IMR-90 (cell line): ENCODE results near the gene ZNF19. TPM values are rescaled to one million over a fixed set of nuclear protein-coding genes. Genes with fewer than 3 reads are reported as not detected.

Experiments used
- ATAC-seq: fragments of 200-7000 bp; cut with Tn5 transposase; 2 replicates; pipeline ENCODE4 v1.9.1; 2020; ENCODE audit warnings: low read depth, mild to moderate bottlenecking, moderate library complexity
- BruUV-seq: library from RNA; stranded (reverse); fragments of 400-500 nt; replicated peaks from 2 replicates; lab custom pipeline; 2021; lab: Mats Ljungman, UMichigan
- CTCF ChIA-PET: fragments of 300-600 bp; formaldehyde crosslinking; extraction: SDS; loops from one replicate; lab custom pipeline; 2021; ENCODE audit warnings: antibody characterized with exemption; lab: Yijun Ruan, JAX
- POLR2A ChIA-PET: fragments of 300-600 bp; sonication (Branson Sonifier 250); formaldehyde crosslinking; loops from one replicate; lab custom pipeline; 2022; ENCODE audit warnings: antibody characterized with exemption; ENCODE audit not compliant: unreplicated experiment; lab: Charles Lee
- DNase-seq: peaks from one replicate; pipeline ENCODE4 v3.0.0; 2013
- H2AFZ ChIP-seq: replicated peaks from 2 replicates; pipeline ENCODE3; 2013; ENCODE audit warnings: low read length, mild to moderate bottlenecking; ENCODE audit not compliant: poor library complexity
- H2AK5ac ChIP-seq: 2 replicates; pipeline ENCODE4 v1.6.1; 2013; ENCODE audit warnings: low read depth, low read length, inconsistent platforms
- H2AK9ac ChIP-seq: replicated peaks from 2 replicates; pipeline ENCODE3; 2013; ENCODE audit warnings: mild to moderate bottlenecking, low read depth, low read length, moderate library complexity; ENCODE audit not compliant: poor library complexity
- H2BK120ac ChIP-seq: 2 replicates; pipeline ENCODE4 v1.6.1; 2013; ENCODE audit warnings: low read depth, low read length, inconsistent platforms
- H2BK15ac ChIP-seq: 3 replicates; pipeline ENCODE4 v1.6.1; 2013; ENCODE audit warnings: low read depth, low read length, inconsistent platforms
- H2BK20ac ChIP-seq: 2 replicates; pipeline ENCODE4 v1.6.1; 2013; ENCODE audit warnings: low read depth, mild to moderate bottlenecking, inconsistent platforms, low read length, moderate library complexity
- H2BK5ac ChIP-seq: 2 replicates; pipeline ENCODE4 v1.6.1; 2013; ENCODE audit warnings: mild to moderate bottlenecking, low read depth, low read length, inconsistent platforms; ENCODE audit not compliant: poor library complexity, severe bottlenecking
- H3K14ac ChIP-seq: replicated peaks from 2 replicates; pipeline ENCODE4 v1.6.1; 2013; ENCODE audit warnings: low read depth, low read length, inconsistent platforms
- H3K18ac ChIP-seq: 2 replicates; pipeline ENCODE4 v1.6.1; 2013; ENCODE audit warnings: low read depth, low read length, control low read depth
- H3K23ac ChIP-seq: 2 replicates; pipeline ENCODE4 v1.6.1; 2013; ENCODE audit warnings: low read depth, low read length, inconsistent platforms
- H3K27ac ChIP-seq: 2 replicates; pipeline ENCODE4 v1.5.1; 2013; ENCODE audit warnings: mild to moderate bottlenecking, control low read depth, low read length; ENCODE audit not compliant: insufficient read depth
- H3K27me3 ChIP-seq: 2 replicates; pipeline ENCODE4 v1.6.1; 2013; ENCODE audit warnings: low read length; ENCODE audit not compliant: control insufficient read depth, insufficient read depth
- H3K36me3 ChIP-seq: 2 replicates; pipeline ENCODE4 v1.6.1; 2013; ENCODE audit warnings: low read length, mixed read lengths; ENCODE audit not compliant: control insufficient read depth, insufficient read depth
- H3K4ac ChIP-seq: 2 replicates; pipeline ENCODE4 v1.6.1; 2013; ENCODE audit warnings: low read depth, low read length, inconsistent platforms
- H3K4me1 ChIP-seq: 2 replicates; pipeline ENCODE4 v1.6.1; 2013; ENCODE audit warnings: low read length, mixed read lengths; ENCODE audit not compliant: control insufficient read depth, insufficient read depth
- H3K4me2 ChIP-seq: 2 replicates; pipeline ENCODE4 v1.6.1; 2013; ENCODE audit warnings: low read depth, mild to moderate bottlenecking, control low read depth, low read length, moderate library complexity
- H3K4me3 ChIP-seq: 2 replicates; pipeline ENCODE4 v1.5.1; 2013; ENCODE audit warnings: low read depth, mild to moderate bottlenecking, control low read depth, low read length, moderate library complexity; ENCODE audit not compliant: insufficient read depth
- H3K56ac ChIP-seq: 2 replicates; pipeline ENCODE4 v1.6.1; 2013; ENCODE audit warnings: low read length, inconsistent platforms; ENCODE audit not compliant: insufficient read depth; ENCODE audit errors: extremely low read depth
- H3K79me1 ChIP-seq, 2 experiments: 2 replicates each; pipeline ENCODE4 v1.6.1; 2013; ENCODE audit warnings: low read length in 2 of 2, inconsistent platforms in 1 of 2, low read depth in 1 of 2
- H3K9ac ChIP-seq: 2 replicates; pipeline ENCODE4 v1.6.1; 2013; ENCODE audit warnings: low read depth, low read length, control low read depth
- H3K9me1 ChIP-seq: 2 replicates; pipeline ENCODE4 v1.6.1; 2013; ENCODE audit warnings: low read length, inconsistent platforms; ENCODE audit not compliant: insufficient read depth
- H3K9me3 ChIP-seq: 2 replicates; pipeline ENCODE4 v1.6.1; 2013; ENCODE audit warnings: low read length; ENCODE audit not compliant: control insufficient read depth, insufficient read depth
- H4K20me1 ChIP-seq: 2 replicates; pipeline ENCODE4 v1.6.1; 2013; ENCODE audit warnings: low read length, inconsistent platforms; ENCODE audit not compliant: insufficient read depth
- H4K5ac ChIP-seq: 2 replicates; pipeline ENCODE4 v1.6.1; 2013; ENCODE audit warnings: mild to moderate bottlenecking, low read depth, low read length, control low read depth
- H4K8ac ChIP-seq, 2 experiments: 2 replicates each; pipeline ENCODE4 v1.6.1; 2013; ENCODE audit warnings: low read depth in 2 of 2, low read length in 2 of 2, control low read depth in 1 of 2, inconsistent platforms in 1 of 2
- H4K91ac ChIP-seq: 2 replicates; pipeline ENCODE4 v1.6.1; 2013; ENCODE audit warnings: low read depth, low read length, inconsistent platforms; ENCODE audit not compliant: insufficient read depth
- CEBPB ChIP-seq: IDR thresholded peaks from 2 replicates; pipeline ENCODE4 v1.6.1; 2012; ENCODE audit warnings: low read depth, low read length, improper control_type of control experiment
- RAD21 ChIP-seq: IDR thresholded peaks from 2 replicates; pipeline ENCODE4 v1.6.1; 2012; ENCODE audit warnings: low read length, improper control_type of control experiment
- WGBS, 2 experiments: methylation state at CpG; one replicate each; pipeline versions ENCODE4 v1.1.5 to v1.1.7; 2013; ENCODE audit warnings: missing lambda C conversion rate in 2 of 2; ENCODE audit not compliant: insufficient read length in 1 of 2; ENCODE audit errors: extremely low coverage in 2 of 2; 5-methylcytosine and 5-hydroxymethylcytosine counted together
- dilution Hi-C: fragments of 300-500 bp; cut with HindIII; formaldehyde crosslinking; loops from one replicate; pipeline ENCODE4 v1.14.3; 2018; ENCODE audit warnings: low sequenced_read_pairs; ENCODE audit not compliant: unreplicated experiment
- in situ Hi-C: fragments of 300-500 bp; cut with MboI; formaldehyde crosslinking; loops from 3 replicates; pipeline ENCODE4 v1.14.3; 2019; ENCODE audit warnings: low sequenced_read_pairs, inconsistent platforms, mixed read lengths
- intact Hi-C: fragments of 100-400 bp; cut with micrococcal nuclease; formaldehyde crosslinking; loops from 2 replicates; pipeline ENCODE4 v1.10.0; 2022
- polyA plus RNA-seq, 3 experiments: library from polyadenylated mRNA; depleted of rRNA; stranded (reverse); fragments of >200 nt; gene quantifications; 2 replicates each; pipeline ENCODE4 v1.2.3, GENCODE V29; 2012; ENCODE audit warnings: low replicate concordance in 1 of 3
- total RNA-seq: library from RNA; depleted of rRNA; stranded (reverse); fragments of >200 nt; gene quantifications from 2 replicates; pipeline ENCODE4 v1.2.3, GENCODE V29; 2012
- TF ChIP-seq, protein P1 (sequence below): fragments of 150-350 bp; IDR thresholded peaks from 2 replicates; pipeline ENCODE4 v1.6.1; 2017; ENCODE audit warnings: mild to moderate bottlenecking, antibody characterized with exemption, low read length, low read depth

The ZNF19 gene
- total and polyA plus RNA-seq, 2 of the 4 experiments (the other 2 are of a cell fraction): 0.89 to 2.9 TPM

DNA sequence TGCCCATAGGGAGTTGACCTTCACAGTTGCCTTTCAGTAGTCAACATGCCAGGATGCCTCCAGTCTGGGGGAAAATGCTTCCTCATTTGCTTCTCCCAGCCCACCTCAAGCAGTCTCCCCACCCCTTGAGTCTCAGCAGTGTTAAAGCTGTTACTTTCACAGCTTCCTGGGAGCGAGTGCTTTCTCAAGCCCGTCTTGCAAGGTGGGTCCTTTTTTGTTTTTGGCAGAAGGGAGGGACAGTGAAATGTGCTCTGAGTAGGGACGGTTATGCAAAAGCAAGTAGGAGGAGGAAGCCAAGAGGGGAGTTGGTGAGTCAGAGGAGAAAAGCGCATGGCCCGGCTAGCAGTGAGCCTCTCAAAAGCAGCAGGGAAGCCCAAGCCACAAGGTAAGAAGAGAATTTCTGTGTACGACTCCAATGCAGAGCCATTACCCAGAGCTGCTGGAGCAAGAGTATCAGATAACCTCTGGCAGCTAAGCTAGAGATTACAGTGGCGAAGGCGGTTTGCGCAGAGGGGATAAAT, 37.0 kb upstream of the ZNF19 start, which contains the start of gene CHST4:
CHST4 (plus strand) TSS at position 316 of the 521 bp plus-strand sequence. CDS start 10,252 bp downstream, outside the sequence.
- Histone ChIP-seq H3K9ac (no peak within 1 kb of the TSS), H3K27ac (no peak within 1 kb of the TSS), H2BK15ac (no peak within 1 kb of the TSS), H3K27me3 (no peaks in the 10 kb centered on the region; the same call in 1 of the 2 replicates), H3K9me3 (no peaks in the 10 kb centered on the region), H2BK20ac (no peak within 1 kb of the TSS), H3K9me1 (no peaks in the 10 kb centered on the region), H3K56ac (no peak within 1 kb of the TSS), H3K14ac (no peak within 1 kb of the TSS), H2BK120ac (no peak within 1 kb of the TSS), H2AK5ac (no peak within 1 kb of the TSS), H4K20me1 (no peaks in the 10 kb centered on the region), H3K18ac (no peak within 1 kb of the TSS), H3K79me1 (no peaks in the 10 kb centered on the region), H2BK5ac (no peak within 1 kb of the TSS), H3K4me1 (no peaks in the 10 kb centered on the region), H3K23ac (no peak within 1 kb of the TSS), H2AK9ac (no peak within 1 kb of the TSS), H4K91ac (no peak within 1 kb of the TSS), H3K4me3 (no peak within 1 kb of the TSS), H3K4me2 (peak within 1 kb of the TSS; percentile 43; the same call in 1 of the 2 replicates), H3K4ac (no peak within 1 kb of the TSS), H3K36me3 (no peaks in the 10 kb centered on the region), H4K8ac (no peak within 1 kb of the TSS), H2AFZ (peak within 1 kb of the TSS; percentile 73), H4K5ac (no peak within 1 kb of the TSS)
- DNase-seq (peak; percentile 57), ATAC-seq (peak; percentile 95)
- TF ChIP-seq CEBPB: peak; percentile 13; the same call in 1 of the 2 replicates
- no peak for TF ChIP-seq RAD21
- TF ChIP-seq, protein P1, sequence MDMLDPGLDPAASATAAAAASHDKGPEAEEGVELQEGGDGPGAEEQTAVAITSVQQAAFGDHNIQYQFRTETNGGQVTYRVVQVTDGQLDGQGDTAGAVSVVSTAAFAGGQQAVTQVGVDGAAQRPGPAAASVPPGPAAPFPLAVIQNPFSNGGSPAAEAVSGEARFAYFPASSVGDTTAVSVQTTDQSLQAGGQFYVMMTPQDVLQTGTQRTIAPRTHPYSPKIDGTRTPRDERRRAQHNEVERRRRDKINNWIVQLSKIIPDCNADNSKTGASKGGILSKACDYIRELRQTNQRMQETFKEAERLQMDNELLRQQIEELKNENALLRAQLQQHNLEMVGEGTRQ: no peak
- in situ Hi-C loops: no loop called here
- intact Hi-C loops: no loop called here
- ChIA-PET POLR2A (no interaction called here), CTCF (interaction anchor here (0.6 to 1.1 kb wide), 2 partner anchors 40 to 113 kb away, joined by 3 read pairs; no protein-coding TSS in a partner anchor)
- BruUV-seq: no TSS peak
- dilution Hi-C loops: no loop called here
- WGBS, 2 experiments: 0% methylated on average over 5 of the region's 9 CpGs; no CpG with 5 or more reads in 1 of the 2 experiments
